ENCODE results near the gene MEGF8.

DNA sequence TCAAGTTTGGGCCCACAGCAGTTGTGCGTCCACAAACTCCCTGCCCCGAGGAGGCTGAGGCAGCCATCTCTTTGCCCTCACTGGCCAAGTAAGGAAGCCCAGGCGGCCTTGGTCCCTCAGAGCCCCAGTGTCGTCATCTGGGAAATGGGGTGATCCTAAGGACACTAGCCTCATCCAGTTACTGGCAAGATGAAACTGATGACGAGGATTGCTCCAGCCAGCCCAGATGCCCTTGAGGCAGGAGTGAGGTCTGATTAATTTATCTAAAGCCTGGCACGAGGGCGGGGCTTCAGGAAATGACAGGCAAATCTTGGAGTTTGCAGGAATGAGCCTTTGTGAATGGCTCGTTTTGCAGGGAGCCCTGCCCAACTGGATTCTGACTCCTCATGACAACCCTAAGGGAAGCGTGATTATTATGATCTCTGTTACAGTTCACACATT is 96.2 kb downstream of the MEGF8 start:
- no peak for TF ChIP-seq POLR2A (IDR thresholded peaks at IDR 0.05)
- TF ChIP-seq, protein P1, sequence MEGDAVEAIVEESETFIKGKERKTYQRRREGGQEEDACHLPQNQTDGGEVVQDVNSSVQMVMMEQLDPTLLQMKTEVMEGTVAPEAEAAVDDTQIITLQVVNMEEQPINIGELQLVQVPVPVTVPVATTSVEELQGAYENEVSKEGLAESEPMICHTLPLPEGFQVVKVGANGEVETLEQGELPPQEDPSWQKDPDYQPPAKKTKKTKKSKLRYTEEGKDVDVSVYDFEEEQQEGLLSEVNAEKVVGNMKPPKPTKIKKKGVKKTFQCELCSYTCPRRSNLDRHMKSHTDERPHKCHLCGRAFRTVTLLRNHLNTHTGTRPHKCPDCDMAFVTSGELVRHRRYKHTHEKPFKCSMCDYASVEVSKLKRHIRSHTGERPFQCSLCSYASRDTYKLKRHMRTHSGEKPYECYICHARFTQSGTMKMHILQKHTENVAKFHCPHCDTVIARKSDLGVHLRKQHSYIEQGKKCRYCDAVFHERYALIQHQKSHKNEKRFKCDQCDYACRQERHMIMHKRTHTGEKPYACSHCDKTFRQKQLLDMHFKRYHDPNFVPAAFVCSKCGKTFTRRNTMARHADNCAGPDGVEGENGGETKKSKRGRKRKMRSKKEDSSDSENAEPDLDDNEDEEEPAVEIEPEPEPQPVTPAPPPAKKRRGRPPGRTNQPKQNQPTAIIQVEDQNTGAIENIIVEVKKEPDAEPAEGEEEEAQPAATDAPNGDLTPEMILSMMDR (IDR thresholded peaks at IDR 0.05) = no peak

All from esophagus squamous epithelium (tissue), 4 donors.